ENCODE results near the gene RABGAP1.

RABGAP1 gene

DNA sequence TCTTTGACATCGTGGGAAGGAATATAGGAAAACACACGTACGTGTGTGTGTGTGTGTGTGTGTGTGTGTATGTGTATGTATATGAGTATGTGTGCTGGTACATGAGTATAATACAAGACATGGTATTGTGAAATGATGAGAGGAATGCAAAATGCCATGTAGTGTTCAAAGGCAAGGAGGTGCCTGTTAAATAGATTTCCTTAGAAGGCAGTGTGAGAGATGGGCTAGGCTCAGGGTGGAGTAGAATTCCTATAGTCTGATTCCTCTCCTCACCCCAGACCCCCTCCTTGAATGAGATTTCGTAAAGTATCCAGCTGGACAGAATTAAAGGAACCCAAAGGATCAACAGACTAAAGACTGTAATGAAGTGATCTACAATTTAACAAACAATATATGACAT, 103.8 kb downstream of the RABGAP1 start:
- POLR2A ChIA-PET = no interaction called here

DNA sequence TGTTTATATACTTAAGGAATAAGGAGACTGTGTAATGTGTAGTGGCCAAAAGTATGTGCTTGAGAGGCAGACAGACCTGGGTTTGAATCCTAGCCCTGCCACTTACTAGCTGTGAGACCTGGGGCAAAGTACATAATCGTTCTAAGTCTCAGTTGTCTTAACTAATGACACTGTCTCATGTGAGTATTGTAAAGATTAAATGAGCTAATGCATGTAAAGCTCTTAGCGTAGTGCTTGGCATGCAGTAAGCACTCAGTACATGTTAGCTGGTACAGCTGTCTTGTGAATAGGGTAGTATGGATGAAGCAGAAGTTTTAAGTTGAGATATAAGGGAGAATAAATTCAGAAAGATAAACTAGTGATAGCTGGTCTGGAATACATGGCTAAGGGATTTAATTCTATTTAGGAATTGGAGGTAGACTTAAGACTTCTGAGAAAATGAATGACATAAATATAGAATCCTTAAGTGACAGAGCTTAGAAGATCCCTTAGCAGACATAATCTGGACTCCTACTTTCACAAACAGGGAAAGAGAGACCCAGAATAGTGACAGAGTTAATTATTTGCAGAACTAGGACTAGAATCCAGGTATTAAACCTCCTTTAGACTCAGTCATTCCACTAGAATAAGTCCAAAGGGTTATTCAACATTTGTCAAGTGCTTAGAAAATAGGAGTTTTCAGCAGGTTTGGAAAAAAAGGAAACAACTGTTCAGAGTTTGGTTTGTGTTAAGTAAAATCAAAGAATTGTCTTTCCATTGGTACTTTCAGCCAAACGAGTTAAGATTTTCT, 105.8 kb downstream of the RABGAP1 start:
- POLR2A ChIA-PET = interaction anchor here (0.5 kb wide), 1 partner anchor 55 kb away, joined by 3 read pairs; no protein-coding TSS in a partner anchor
- Histone ChIP-seq H3K9me3 (ENCODE audit: control insufficient read depth, insufficient read depth, low read depth, low read length) (no peaks in the 10 kb centered on the region), H3K36me3 (ENCODE audit: control insufficient read depth in 2 of 2, insufficient read depth in 1 of 2, low read length in 2 of 2) (peaks cover 0 to 26% of the 10 kb centered on the region in 2 experiments; a peak in 1 of 3 replicates), H3K27ac (ENCODE audit: extremely low read depth, low read depth, low read length) (no peak overlapping the region), H3K4me1 (ENCODE audit: control insufficient read depth, insufficient read depth, low read length) (no peaks in the 10 kb centered on the region), H3K4me3 (ENCODE audit: low read depth, low read length) (no peak overlapping the region)
- CTCF ChIA-PET = interaction anchor here (0.6 to 1.2 kb wide), 3 partner anchors 12 to 303 kb away, joined by 3 to 4 read pairs (median 3); no protein-coding TSS in a partner anchor
- TF ChIP-seq, protein P1, sequence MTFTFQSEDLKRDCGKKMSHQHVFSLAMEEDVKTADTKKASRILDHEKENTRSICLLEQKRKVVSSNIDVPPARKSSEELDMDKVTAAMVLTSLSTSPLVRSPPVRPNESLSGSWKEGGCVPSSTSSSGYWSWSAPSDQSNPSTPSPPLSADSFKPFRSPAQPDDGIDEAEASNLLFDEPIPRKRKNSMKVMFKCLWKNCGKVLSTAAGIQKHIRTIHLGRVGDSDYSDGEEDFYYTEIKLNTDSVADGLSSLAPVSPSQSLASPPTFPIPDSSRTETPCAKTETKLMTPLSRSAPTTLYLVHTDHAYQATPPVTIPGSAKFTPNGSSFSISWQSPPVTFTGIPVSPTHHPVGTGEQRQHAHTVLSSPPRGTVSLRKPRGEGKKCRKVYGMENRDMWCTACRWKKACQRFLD (tag by site-specific recombination; IDR thresholded peaks at IDR 0.05) = no peak
- TF ChIP-seq GLIS1 (tag by site-specific recombination; IDR thresholded peaks at IDR 0.05) (no peak), ZNF776 (tag by site-specific recombination; IDR thresholded peaks at IDR 0.05; ENCODE audit: borderline replicate concordance) (no peak), ZNF792 (tag by site-specific recombination; IDR thresholded peaks at IDR 0.05) (no peak), EGR2 (tag by site-specific recombination; IDR thresholded peaks at IDR 0.05; ENCODE audit: low read depth) (no peak), ZNF561 (tag by site-specific recombination; IDR thresholded peaks at IDR 0.05; ENCODE audit: borderline replicate concordance) (no peak), ZNF514 (tag by site-specific recombination; IDR thresholded peaks at IDR 0.05) (no peak), ZNF701 (tag by site-specific recombination; IDR thresholded peaks at IDR 0.05) (no peak)
- TF ChIP-seq, protein P2, sequence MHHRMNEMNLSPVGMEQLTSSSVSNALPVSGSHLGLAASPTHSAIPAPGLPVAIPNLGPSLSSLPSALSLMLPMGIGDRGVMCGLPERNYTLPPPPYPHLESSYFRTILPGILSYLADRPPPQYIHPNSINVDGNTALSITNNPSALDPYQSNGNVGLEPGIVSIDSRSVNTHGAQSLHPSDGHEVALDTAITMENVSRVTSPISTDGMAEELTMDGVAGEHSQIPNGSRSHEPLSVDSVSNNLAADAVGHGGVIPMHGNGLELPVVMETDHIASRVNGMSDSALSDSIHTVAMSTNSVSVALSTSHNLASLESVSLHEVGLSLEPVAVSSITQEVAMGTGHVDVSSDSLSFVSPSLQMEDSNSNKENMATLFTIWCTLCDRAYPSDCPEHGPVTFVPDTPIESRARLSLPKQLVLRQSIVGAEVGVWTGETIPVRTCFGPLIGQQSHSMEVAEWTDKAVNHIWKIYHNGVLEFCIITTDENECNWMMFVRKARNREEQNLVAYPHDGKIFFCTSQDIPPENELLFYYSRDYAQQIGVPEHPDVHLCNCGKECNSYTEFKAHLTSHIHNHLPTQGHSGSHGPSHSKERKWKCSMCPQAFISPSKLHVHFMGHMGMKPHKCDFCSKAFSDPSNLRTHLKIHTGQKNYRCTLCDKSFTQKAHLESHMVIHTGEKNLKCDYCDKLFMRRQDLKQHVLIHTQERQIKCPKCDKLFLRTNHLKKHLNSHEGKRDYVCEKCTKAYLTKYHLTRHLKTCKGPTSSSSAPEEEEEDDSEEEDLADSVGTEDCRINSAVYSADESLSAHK (tag by site-specific recombination; IDR thresholded peaks at IDR 0.05) = no peak
- TF ChIP-seq, protein P3, sequence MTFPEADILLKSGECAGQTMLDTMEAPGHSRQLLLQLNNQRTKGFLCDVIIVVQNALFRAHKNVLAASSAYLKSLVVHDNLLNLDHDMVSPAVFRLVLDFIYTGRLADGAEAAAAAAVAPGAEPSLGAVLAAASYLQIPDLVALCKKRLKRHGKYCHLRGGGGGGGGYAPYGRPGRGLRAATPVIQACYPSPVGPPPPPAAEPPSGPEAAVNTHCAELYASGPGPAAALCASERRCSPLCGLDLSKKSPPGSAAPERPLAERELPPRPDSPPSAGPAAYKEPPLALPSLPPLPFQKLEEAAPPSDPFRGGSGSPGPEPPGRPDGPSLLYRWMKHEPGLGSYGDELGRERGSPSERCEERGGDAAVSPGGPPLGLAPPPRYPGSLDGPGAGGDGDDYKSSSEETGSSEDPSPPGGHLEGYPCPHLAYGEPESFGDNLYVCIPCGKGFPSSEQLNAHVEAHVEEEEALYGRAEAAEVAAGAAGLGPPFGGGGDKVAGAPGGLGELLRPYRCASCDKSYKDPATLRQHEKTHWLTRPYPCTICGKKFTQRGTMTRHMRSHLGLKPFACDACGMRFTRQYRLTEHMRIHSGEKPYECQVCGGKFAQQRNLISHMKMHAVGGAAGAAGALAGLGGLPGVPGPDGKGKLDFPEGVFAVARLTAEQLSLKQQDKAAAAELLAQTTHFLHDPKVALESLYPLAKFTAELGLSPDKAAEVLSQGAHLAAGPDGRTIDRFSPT (tag by site-specific recombination; IDR thresholded peaks at IDR 0.05) = no peak
- TF ChIP-seq, protein P4, sequence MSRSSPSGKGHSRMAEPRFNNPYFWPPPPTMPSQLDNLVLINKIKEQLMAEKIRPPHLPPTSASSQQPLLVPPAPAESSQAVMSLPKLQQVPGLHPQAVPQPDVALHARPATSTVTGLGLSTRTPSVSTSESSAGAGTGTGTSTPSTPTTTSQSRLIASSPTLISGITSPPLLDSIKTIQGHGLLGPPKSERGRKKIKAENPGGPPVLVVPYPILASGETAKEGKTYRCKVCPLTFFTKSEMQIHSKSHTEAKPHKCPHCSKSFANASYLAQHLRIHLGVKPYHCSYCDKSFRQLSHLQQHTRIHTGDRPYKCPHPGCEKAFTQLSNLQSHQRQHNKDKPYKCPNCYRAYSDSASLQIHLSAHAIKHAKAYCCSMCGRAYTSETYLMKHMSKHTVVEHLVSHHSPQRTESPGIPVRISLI (tag by site-specific recombination; IDR thresholded peaks at IDR 0.05) = no peak

More for the DNA sequence above, 103.8 kb downstream of the RABGAP1 start:
- H3K9me3 ChIP-seq (ENCODE audit: control insufficient read depth, insufficient read depth, low read depth, low read length) = no peaks in the 10 kb centered on the region
- no peak for TF ChIP-seq ZNF248 (tag by site-specific recombination; IDR thresholded peaks at IDR 0.05)
- TF ChIP-seq, protein P2 (tag by site-specific recombination; IDR thresholded peaks at IDR 0.05) = no peak
- TF ChIP-seq HOXA7 (CRISPR knock-in tag; IDR thresholded peaks at IDR 0.05; ENCODE audit: borderline replicate concordance) = no peak
- TF ChIP-seq RBAK (tag by site-specific recombination; IDR thresholded peaks at IDR 0.05) = no peak
- no peak for TF ChIP-seq PRDM1 (tag by site-specific recombination; IDR thresholded peaks at IDR 0.05)
- no peak for TF ChIP-seq ZNF677 (tag by site-specific recombination; IDR thresholded peaks at IDR 0.05)
- TF ChIP-seq ZEB2 (tag by site-specific recombination; IDR thresholded peaks at IDR 0.05) = no peak
- TF ChIP-seq, protein P5, sequence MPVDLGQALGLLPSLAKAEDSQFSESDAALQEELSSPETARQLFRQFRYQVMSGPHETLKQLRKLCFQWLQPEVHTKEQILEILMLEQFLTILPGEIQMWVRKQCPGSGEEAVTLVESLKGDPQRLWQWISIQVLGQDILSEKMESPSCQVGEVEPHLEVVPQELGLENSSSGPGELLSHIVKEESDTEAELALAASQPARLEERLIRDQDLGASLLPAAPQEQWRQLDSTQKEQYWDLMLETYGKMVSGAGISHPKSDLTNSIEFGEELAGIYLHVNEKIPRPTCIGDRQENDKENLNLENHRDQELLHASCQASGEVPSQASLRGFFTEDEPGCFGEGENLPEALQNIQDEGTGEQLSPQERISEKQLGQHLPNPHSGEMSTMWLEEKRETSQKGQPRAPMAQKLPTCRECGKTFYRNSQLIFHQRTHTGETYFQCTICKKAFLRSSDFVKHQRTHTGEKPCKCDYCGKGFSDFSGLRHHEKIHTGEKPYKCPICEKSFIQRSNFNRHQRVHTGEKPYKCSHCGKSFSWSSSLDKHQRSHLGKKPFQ (tag by site-specific recombination; IDR thresholded peaks at IDR 0.05) = no peak
- no peak for TF ChIP-seq ZNF274 (IDR thresholded peaks at IDR 0.05; ENCODE audit: low read length)
- no peak for TF ChIP-seq ZNF274 (tag by site-specific recombination; IDR thresholded peaks at IDR 0.05; ENCODE audit: borderline replicate concordance)
- no peak for TF ChIP-seq IKZF3 (tag by site-specific recombination; IDR thresholded peaks at IDR 0.05)
- TF ChIP-seq, protein P6, sequence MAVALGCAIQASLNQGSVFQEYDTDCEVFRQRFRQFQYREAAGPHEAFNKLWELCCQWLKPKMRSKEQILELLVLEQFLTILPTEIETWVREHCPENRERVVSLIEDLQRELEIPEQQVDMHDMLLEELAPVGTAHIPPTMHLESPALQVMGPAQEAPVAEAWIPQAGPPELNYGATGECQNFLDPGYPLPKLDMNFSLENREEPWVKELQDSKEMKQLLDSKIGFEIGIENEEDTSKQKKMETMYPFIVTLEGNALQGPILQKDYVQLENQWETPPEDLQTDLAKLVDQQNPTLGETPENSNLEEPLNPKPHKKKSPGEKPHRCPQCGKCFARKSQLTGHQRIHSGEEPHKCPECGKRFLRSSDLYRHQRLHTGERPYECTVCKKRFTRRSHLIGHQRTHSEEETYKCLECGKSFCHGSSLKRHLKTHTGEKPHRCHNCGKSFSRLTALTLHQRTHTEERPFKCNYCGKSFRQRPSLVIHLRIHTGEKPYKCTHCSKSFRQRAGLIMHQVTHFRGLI (tag by site-specific recombination; IDR thresholded peaks at IDR 0.05) = no peak
- no peak for TF ChIP-seq ZNF121 (tag by site-specific recombination; IDR thresholded peaks at IDR 0.05)
- no peak for TF ChIP-seq BCL11B (tag by site-specific recombination; IDR thresholded peaks at IDR 0.05; ENCODE audit: low read depth)
- TF ChIP-seq ZNF600 (tag by site-specific recombination; IDR thresholded peaks at IDR 0.05) = no peak
- H3K36me3 ChIP-seq (ENCODE audit: control insufficient read depth in 2 of 2, insufficient read depth in 1 of 2, low read length in 2 of 2) = peaks cover 0 to 27% of the 10 kb centered on the region in 2 experiments; a peak in 1 of 3 replicates
- H3K27ac ChIP-seq (ENCODE audit: extremely low read depth, low read depth, low read length) = no peak overlapping the region
- CTCF ChIA-PET = no interaction called here
- no peak overlapping the region for H3K4me3 ChIP-seq (ENCODE audit: low read depth, low read length)
- no peaks in the 10 kb centered on the region for H3K4me1 ChIP-seq (ENCODE audit: control insufficient read depth, insufficient read depth, low read length)

Data from HEK293 (cell line).